GM19463 (cell line): Measurements from ENCODE around the gene OSTM1.

Experiments
- ATAC-seq: cut with Tn5 transposase; IDR thresholded peaks from one replicate; pipeline ENCODE4 v1.9.1; 2021; ENCODE audit warnings: mild to moderate bottlenecking, moderate library complexity; ENCODE audit not compliant: unreplicated experiment

The OSTM1 gene

DNA sequence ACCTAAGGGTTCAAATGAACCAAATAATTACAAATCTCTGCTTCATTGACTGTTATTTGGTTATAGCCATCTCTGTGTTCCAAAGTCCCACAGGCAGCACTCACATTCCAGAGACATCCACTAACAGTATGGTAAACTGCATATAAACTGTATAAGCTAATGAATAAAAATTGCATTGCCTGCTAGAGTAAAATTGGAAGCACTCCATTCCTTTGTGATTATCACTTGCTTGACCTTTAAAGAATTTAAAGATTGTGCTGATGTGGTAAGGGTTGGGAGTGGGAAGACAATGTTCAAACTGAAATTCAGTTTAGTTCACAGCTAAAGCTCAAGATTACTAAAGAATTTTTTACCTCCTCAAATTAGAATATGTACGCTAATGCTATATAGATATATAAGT lies 31.0 kb upstream of the OSTM1 start:
- no peak for ATAC-seq

DNA sequence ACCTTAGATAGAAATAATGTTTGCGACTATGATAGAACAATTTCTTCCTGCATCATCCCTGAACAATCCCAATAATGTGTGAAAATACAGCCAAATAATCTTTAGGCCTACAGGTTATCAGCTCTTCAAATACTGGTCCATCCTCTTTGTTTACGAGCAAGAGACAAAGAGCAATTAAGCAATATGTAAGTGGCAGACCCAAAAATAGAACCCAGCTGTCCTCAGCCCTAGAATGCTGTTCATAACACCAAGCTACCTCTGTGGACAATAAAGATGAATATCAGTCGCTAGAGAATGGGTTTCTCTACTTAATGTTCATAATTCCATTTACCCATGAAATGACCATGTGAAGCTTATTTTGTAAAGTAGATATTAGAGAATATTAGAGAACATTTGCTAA lies 28.4 kb upstream of the OSTM1 start:
- no peak for ATAC-seq

DNA sequence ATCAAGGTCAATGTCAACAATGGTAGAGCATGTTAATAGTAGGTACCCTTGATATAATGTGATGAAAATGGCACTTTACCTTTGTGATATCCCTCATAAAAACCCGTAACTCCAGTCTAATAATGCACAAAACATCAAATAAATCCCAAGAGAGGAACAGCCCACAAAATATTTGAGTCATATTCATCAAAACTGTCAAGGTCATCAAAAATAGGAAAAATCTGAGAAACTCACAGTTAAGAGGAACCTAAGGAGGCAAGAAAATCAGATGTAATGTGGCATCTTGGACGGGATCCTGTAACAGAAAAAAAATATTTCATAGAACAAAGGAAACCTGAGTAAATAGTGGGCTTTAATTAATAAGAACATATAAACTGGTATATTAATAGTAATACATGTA lies 25.5 kb upstream of the OSTM1 start:
- no peak for ATAC-seq

DNA sequence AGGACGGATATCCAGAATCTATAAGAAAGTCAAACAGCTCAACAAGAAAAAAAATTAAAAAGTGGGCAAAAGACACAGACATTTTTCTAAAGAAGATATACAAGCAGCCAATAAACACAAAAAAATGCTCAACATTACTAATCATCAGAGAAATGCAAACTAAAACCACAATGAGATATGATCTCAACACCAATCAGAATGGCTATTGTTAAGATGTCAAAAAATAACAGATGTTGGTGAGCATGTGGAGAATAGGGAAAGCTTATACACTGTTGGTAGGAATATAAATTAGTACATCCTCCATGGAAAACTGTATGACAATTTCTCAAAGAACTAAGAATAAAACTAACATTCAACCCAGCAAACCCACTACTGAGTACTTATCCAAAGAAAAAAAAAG lies 23.3 kb upstream of the OSTM1 start:
- ATAC-seq = no peak

DNA sequence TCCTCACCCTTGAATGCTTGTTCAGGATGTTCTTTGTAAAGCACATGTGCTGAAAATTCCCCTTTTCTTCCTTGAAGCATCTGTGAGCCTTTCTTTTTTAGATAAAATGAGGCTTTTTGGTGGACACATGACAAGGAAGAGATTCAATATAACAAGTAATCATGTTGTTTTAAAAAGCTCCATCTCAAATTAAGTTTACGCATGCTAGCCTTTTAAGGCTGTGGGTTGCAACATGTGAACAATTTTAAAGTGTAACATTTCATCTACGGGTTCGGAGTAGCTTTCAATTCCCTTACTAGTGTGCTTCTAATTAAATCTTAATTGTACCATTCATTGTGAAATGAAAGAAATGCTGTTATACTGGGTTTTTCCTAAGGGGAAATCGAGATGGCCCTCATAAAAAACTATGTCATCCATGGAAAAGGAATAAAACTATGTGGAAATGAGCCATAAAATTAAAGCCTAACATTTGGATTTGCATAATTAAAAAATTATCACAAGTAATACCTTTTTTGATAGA lies 19.3 kb upstream of the OSTM1 start:
- ATAC-seq = no peak

DNA sequence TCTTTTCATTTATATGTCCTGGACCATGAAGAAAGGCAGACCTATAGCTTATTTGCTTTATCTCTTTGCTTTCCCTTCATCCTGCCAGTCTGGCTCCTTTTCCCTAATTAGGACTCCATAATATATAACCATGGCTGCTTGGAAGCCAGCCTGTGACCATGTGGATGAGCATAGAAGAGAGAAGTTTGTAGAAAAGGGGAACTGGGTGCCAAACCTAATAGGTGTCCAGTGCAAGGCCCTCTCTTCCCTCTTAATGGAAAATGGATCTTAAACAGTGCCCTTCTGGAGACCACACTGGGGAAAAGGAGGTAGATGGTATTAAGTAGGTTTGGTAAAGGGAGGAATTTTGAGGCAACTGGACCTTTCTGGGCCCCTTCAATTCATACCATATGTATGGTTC lies 16.7 kb upstream of the OSTM1 start:
- ATAC-seq = no peak

DNA sequence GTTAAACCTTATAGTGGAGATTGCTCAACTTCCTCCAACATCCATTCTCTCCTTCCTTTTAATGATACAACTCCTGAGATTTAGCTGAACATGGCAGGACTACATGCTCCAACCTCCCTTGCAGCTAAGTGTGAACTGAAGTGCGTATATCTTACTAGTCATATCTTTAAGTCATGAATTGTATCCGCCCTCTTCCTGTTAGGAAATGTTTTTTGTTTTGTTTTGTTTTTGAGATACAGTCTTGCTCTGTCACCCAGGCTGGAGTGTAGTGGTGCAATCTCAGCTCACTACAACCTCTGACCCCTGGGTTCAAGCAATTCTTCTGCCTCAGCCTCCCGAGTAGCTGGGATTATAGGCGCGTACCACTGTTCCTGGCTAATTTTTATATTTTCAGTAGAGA lies 8.8 kb upstream of the OSTM1 start:
- no peak for ATAC-seq

DNA sequence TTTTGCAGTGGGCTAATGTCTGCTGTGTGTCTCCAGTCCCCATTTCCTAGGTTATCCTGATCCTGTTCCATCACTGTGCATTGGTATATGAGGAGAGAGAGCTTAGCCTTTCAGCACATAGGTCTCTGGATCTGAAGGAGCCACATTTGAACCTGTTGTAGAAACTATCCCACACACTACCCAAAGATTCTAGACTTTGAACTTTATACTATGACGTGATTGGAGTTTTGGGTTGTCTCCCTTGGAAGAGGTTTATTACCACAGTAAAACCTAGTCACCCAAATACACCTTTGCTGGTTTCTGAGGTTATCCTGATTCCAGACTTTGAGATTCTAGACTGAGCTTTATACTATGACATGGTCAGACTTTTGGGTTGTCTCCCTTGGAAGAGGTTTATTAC lies 8.0 kb upstream of the OSTM1 start:
- ATAC-seq = no peak

DNA sequence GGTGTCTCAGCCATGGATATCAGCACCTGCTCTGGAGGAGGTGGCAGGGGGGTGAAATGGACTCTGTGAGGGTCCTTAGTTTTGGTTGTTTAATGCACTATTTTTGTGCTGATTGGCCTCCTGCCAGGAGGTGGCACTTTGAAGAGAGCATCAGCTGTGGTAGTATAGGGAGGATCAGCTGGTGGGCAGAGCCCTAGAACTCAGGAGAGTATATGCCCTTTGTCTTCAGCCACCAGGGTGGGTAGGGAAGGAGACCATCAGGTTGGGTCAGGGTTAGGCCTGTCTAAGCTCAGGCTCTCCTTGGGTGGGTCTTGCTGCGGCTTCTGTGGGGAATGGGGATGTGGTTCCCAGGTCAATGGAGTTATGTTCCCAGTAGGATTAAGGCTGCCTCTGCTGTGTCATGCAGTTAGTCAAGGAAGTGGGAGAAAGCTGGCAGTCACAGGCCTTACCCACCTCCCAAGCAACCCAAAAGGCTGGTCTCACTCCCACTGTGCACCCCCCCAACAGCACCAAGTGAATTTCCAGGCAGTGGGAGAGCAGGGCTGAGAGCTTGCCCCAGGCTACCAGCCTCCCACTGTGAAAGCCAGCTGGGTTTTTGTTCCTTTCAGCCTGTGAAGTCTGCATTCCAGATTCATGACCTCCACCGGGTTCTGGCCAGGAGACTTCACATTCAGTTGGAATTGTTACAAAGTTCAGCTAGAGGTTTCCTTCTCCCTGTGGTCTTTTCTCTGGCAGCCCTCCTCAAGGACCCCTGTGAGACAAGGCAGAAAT lies 5.7 kb upstream of the OSTM1 start:
- ATAC-seq = no peak

DNA sequence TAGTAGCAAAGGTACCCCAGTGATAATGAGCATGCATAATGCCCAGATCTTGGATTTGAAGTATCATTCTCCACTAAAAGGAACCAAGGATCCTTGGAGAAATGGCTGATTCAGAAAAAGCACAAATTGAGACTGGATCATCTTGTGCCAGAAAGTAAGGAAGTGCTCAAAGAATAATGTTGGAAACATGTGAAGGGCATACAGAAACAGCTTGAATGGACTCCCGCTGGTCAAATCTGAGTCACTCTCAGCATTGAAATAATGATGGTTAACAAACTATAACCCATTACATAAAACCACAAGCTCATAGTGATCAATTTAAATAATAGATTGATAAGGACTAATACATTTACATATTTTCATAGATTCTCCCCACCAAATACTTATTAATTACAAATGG lies 3.6 kb upstream of the OSTM1 start:
- no peak for ATAC-seq

DNA sequence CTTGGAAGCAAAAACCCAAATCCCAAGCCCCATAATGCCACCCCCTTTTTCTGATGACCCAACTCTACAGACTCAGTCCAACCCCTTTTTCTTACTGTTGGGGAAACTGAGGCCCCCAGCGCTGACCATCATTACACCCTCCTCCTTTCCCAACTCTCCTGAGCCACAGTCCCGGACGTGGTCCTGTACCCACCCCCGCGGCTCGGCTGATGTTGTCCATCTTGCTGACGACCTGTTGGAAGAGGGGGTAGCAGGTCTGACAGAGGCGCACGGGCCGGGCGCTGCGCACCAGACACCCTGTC lies 533 bp downstream of the OSTM1 start:
- ATAC-seq = no peak

DNA sequence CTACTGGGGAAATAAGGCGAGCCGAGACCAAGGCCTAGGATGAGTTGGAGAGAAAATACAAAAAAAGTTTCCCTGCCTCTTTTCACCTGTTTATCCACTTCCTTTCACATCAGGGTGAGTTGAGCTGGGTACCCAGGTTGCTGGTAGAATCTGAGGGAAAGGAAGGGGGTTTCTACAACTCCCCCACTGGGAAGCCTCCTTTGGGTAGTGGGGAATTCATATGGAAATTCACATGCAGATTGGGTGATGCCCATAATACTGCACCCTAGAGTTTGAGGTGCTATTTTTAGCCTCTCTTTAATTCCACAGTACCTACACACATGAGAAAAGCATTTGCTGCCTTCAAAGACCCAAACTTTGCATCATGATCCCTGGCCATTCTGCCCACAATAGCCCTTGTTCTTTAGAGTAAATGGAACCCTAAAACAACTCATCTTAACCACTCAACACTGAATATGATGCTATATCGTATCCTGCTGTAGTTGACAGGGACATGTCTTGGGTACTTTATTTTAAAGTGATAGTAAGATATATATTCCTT lies 2.7 kb downstream of the OSTM1 start:
- no peak for ATAC-seq

DNA sequence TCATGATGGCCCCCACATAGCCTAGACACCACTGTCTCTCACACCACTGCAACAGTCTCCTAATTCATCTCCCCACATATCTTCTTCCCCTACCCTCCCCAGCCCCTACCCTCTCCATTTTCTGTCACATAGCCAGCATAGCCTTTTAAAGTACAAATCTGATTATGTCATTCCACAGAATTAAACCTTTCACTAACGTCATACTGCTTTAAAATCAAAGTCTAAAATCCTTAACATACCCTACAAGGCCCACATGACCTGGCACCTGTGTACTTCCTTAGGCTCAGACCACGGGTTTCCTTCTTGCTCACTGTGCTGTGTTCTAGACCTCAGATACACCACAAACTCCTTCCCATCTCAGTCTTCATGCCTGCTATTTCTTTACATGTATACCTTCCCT lies 5.9 kb downstream of the OSTM1 start:
- ATAC-seq = peak; percentile 89

DNA sequence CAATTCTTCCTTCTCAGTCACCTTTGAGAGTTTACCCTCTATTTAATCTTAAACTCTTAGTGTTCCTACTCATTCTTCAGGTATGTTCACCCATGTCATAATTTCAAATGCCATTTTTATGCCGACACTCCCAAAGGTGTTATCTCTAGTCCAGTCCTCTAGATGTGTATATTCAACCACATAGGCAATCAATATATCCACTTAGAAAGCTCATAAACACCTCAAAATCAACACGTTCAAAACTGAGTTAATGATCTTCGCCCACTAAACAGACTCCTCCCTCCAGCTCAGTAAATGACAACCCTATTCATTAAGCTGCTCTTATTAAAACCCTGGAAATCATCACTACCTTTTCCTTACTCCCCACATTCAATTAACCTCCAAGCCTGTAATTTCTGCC lies 6.4 kb downstream of the OSTM1 start:
- no peak for ATAC-seq

DNA sequence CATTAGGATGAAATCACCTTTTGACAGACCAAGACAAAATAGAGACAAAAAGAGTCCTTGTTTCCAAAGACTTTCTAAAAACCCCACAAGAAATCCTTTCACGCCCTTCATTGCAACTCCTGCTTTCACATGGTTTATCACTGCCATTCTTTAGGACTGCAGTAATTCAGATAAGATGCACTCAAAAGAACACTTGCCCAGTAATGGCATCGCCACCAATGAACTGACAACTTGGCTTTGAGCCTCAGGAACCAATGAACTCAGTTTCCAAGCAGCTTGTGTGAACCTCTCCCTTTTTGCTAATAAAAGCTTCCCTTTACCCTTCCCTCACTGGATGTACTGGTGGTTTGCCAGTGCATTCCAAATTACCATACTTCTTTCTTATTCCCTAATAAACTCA lies 21.8 kb downstream of the OSTM1 start:
- ATAC-seq = no peak

DNA sequence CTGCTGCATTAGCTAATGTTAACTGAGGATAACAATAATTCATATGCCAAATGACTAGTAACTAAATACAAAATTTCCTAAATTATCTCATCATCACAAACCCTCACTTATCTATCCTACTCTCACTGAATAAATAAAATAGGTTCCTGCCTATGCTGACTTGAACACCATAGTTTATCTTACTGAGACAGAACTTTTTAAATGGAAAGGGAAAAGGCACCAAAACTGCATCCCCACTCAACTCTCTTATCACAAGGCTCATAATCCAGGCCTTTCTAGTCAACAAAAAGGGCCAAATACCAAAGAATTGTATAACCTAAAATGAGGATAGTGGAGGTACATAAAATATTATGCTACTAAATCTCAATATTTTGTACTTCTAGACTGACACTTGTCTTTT lies 23.1 kb downstream of the OSTM1 start:
- no peak for ATAC-seq

DNA sequence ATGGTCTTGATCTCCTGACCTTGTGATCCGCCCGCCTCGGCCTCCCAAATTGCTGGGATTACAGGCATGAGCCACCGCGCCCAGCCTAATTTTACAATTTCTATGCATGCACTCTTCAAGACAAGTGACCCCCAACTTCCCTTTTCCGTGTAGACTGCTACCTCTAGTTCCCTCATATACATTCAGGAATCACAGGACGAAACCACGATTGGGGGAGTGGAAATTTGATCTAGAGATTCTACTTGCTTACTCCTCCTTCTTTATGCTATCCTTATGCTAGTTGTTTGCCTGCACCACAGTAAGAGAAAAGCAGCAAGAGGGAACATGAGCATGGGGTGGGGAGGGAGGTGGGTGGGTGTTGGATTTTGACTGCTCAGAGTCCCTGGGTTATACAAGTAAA lies 34.9 kb downstream of the OSTM1 start:
- ATAC-seq = no peak

DNA sequence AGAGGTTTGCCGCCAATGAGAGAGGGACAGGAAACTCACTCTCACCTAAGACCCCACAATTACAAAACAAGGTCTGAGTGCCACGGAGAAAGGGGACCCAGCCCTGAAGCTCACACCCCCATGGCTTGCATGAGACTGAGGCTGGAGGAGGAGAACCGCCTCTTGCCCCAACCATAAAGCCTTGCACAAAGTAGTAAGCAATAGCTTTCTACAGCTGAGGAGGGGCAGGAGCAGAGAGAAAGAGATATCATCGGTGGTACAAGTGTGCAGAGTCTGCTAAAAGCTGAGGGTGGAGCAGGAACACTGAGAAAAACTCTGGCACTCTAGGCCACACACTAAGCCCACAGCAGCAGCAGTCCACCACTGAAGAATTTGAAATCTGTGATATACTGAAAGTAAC lies 37.7 kb downstream of the OSTM1 start:
- no peak for ATAC-seq

DNA sequence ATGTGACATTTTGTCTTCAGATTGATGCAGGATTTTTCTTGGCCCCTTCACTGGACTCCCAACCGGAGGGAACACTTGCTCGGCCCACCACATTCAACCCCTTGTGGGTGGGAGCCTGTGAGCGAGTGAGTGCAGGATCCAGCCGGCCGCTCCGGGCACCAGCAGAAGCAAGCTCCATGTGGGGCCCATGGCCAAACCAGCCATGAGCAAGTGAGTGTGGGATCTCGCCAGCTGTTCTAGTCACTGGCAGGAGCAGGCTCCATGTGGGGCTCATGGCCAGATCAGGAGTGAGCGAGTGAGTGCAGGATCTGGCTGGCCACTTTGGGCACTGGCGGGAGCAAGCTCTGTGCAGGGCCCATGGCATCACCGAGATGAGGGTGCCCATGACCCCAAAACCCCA lies 42.6 kb downstream of the OSTM1 start:
- no peak for ATAC-seq

DNA sequence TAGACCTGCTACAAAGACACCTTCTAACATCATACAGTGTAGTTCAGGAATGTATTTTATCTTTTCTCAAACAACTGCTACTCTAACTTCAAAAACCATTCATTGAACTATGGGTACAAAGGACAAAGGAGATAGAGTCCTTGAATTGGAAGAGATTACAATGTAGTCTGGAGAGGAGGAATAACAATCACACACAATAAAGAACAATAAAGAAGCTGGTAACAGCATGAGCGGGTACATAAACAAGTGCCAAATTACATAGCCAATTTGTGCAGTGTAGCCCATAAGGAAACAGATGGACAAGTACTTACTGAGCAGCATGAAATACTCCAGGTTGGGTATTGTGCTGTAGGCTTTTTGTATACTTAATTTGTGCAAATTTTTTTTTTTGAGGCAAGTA lies 44.3 kb downstream of the OSTM1 start:
- no peak for ATAC-seq

DNA sequence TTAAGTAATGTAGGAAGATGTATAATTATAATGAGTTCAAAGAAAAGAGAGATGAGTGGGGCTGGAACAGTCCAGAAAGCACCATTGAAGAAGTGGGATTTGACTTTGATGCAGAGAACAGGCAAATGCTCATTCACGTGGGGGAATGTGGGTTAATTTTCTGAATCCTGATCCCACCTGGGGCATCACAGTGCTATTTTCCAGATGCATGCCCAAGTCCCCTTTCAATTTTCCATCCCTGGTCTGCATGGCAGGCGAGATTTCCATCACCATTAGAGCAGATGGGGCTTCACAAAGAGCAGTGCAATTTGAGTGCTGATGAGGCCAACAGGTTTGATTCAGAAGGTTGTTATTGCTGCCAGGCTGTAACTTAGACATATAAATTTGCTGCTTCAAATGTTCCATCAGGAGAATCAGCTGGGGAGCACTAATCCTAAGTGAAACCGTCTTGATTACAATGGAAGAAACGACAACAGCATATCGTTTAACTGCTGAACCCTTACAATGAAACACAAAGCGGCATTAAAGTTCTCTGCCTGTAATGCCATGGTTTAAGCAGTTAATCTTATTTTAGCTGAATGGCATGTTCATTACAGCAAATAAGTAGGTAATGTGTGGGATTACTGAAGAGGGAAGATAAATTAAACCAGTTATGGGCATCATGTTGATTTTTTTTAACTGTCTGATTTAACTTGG lies 45.2 kb downstream of the OSTM1 start:
- ATAC-seq = no peak

DNA sequence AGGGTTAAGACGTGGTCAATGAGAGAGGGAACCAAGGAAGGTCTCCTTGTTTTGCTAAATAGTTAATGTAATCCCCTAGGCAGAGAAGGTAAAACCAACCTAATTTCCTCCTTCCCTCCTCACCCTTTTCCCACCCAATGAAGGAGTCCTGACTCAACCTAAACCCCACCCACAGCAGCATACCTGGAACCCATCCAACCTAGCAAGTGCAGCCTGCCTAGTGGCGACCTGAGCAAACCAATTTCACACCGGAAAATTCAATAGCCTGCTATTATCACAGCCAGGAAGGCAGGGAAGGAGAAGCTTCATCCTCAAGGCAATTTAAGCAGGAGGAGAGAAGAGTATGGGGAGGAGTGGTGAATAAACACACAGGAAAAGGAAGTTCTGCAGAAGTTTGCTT lies 46.9 kb downstream of the OSTM1 start:
- ATAC-seq = no peak

DNA sequence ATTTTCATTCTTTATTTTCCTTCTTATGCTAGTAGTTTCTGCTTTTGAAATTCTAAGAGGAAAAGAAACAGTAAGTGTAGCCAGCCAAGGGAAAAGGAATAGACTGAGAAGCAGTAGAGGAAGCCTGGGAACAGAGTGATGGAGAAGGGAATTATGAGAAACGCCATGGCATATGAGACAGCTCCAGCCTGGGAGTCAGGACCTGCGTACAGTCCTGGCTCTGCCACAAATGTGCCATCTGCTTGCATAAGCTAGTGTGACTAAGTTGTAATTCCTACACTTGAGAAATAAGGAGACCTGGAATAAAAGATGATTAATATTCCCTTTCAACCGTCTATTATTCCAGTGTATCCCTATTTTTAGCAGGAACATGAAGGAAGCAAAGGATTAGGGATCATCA lies 47.5 kb downstream of the OSTM1 start:
- ATAC-seq = no peak
